Uterus (tissue), 2 donors: ENCODE measurements around the gene ADAMTS9.

Experiments used
- POLR2A ChIP-seq, 2 donors: fragments of 450-650 bp; IDR thresholded peaks; one replicate each; pipeline ENCODE4 v1.6.1; 2016; ENCODE audit warnings: antibody characterized with exemption in 2 of 2, mild to moderate bottlenecking in 1 of 2, moderate library complexity in 1 of 2
- TF ChIP-seq, protein P1 (sequence below), 4 experiments: fragments of 200-600 bp in 2 of 4; fragments of 450-650 bp in 2 of 4; sonication (generic) in 2 of 4; IDR thresholded peaks; one replicate each; pipeline ENCODE4 v1.5.1; 2016 to 2019; ENCODE audit warnings: antibody characterized with exemption in 4 of 4, mild to moderate bottlenecking in 2 of 4, moderate library complexity in 1 of 4

- TF ChIP-seq, protein P1, sequence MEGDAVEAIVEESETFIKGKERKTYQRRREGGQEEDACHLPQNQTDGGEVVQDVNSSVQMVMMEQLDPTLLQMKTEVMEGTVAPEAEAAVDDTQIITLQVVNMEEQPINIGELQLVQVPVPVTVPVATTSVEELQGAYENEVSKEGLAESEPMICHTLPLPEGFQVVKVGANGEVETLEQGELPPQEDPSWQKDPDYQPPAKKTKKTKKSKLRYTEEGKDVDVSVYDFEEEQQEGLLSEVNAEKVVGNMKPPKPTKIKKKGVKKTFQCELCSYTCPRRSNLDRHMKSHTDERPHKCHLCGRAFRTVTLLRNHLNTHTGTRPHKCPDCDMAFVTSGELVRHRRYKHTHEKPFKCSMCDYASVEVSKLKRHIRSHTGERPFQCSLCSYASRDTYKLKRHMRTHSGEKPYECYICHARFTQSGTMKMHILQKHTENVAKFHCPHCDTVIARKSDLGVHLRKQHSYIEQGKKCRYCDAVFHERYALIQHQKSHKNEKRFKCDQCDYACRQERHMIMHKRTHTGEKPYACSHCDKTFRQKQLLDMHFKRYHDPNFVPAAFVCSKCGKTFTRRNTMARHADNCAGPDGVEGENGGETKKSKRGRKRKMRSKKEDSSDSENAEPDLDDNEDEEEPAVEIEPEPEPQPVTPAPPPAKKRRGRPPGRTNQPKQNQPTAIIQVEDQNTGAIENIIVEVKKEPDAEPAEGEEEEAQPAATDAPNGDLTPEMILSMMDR (IDR thresholded peaks at IDR 0.05), result no peak
- TF ChIP-seq POLR2A (IDR thresholded peaks at IDR 0.05), result no peak
Measured at GRCh38 chr3:64493149-64493548, 194.7 kb downstream of the ADAMTS9 start.
